HEK293T (cell line): Measurements from ENCODE around the gene MAP2K7.

Experiments
- CTCF ChIA-PET: fragments of 350-600 bp; formaldehyde crosslinking; extraction: SDS; loops from one replicate; lab custom pipeline; 2021; ENCODE audit warnings: antibody characterized with exemption, inconsistent platforms; lab: Yijun Ruan, JAX
- POLR2A ChIA-PET: fragments of 350-600 bp; formaldehyde crosslinking; extraction: SDS; loops from one replicate; lab custom pipeline; 2020; ENCODE audit warnings: antibody characterized with exemption, inconsistent platforms; lab: Yijun Ruan, JAX
- DNase-seq: peaks from one replicate; pipeline ENCODE4 v3.0.0; 2012; ENCODE audit warnings: mixed read lengths; ENCODE audit errors: extremely low spot score
- ARNT ChIP-seq: fragments of 450-650 bp; IDR thresholded peaks from 2 replicates; pipeline ENCODE4 v1.6.1; 2017; ENCODE audit warnings: mild to moderate bottlenecking
- BHLHE40 ChIP-seq: fragments of 450-650 bp; IDR thresholded peaks from 2 replicates; pipeline ENCODE4 v1.6.1; 2016; ENCODE audit warnings: mild to moderate bottlenecking, moderate library complexity, borderline replicate concordance
- CTBP1 ChIP-seq: fragments of 450-650 bp; IDR thresholded peaks from 2 replicates; pipeline ENCODE4 v1.6.1; 2016; ENCODE audit warnings: borderline replicate concordance
- ELF4 ChIP-seq: fragments of 450-650 bp; IDR thresholded peaks from 2 replicates; pipeline ENCODE4 v1.6.1; 2017; ENCODE audit warnings: antibody characterized with exemption
- FOXA1 ChIP-seq: fragments of 450-650 bp; IDR thresholded peaks from 2 replicates; pipeline ENCODE4 v1.6.1; 2016; ENCODE audit warnings: mild to moderate bottlenecking
- FOXK2 ChIP-seq: fragments of 450-650 bp; IDR thresholded peaks from 2 replicates; pipeline ENCODE4 v1.6.1; 2016; ENCODE audit warnings: mild to moderate bottlenecking
- FOXM1 ChIP-seq: fragments of 450-650 bp; IDR thresholded peaks from 2 replicates; pipeline ENCODE4 v1.6.1; 2017; ENCODE audit warnings: mild to moderate bottlenecking, borderline replicate concordance
- HDGF ChIP-seq: fragments of 450-650 bp; IDR thresholded peaks from 2 replicates; pipeline ENCODE4 v1.6.1; 2017; ENCODE audit warnings: antibody characterized with exemption, borderline replicate concordance
- L3MBTL2 ChIP-seq: fragments of 450-650 bp; conservative IDR thresholded peaks from 2 replicates; pipeline ENCODE4 v1.6.1; 2016; ENCODE audit warnings: mild to moderate bottlenecking
- LEF1 ChIP-seq: fragments of 450-650 bp; IDR thresholded peaks from 2 replicates; pipeline ENCODE4 v1.6.1; 2017; ENCODE audit warnings: mild to moderate bottlenecking, borderline replicate concordance
- NFRKB ChIP-seq: fragments of 450-650 bp; IDR thresholded peaks from 2 replicates; pipeline ENCODE4 v1.6.1; 2016; ENCODE audit warnings: mild to moderate bottlenecking, moderate library complexity
- PKNOX1 ChIP-seq: fragments of 450-650 bp; IDR thresholded peaks from 2 replicates; pipeline ENCODE4 v1.6.1; 2016
- SP1 ChIP-seq: fragments of 450-650 bp; IDR thresholded peaks from 2 replicates; pipeline ENCODE4 v1.6.1; 2017
- SUZ12 ChIP-seq: fragments of 450-650 bp; IDR thresholded peaks from 2 replicates; pipeline ENCODE4 v1.6.1; 2016; ENCODE audit warnings: mild to moderate bottlenecking
- TARDBP ChIP-seq: fragments of 450-650 bp; IDR thresholded peaks from 2 replicates; pipeline ENCODE4 v1.6.1; 2016
- ZNF384 ChIP-seq: fragments of 450-650 bp; IDR thresholded peaks from 2 replicates; pipeline ENCODE4 v1.6.1; 2016

MAP2K7 gene

GRCh38 chr19:7870571-7871436 lies 32.9 kb upstream of the MAP2K7 start:
- DNase-seq = peak; percentile 72
- TF ChIP-seq ELF4 (no peak), SP1 (0 out of 2 replicates have a peak, but pooled peaks have one; percentile 24)
- CTCF ChIA-PET = no interaction called here
- POLR2A ChIA-PET = no interaction called here

GRCh38 chr19:7871437-7872305 lies 32.0 kb upstream of the MAP2K7 start:
- peak; percentile 79 for DNase-seq
- ChIA-PET POLR2A (interaction anchor here (0.6 to 1.2 kb wide), 3 partner anchors 16 to 32 kb away, joined by 3 to 4 read pairs (median 4); partner anchors contain the start of genes LRRC8E and MAP2K7), CTCF (no interaction called here)
- no peak for TF ChIP-seq FOXK2
- TF ChIP-seq PKNOX1 = peak; percentile 80
- TF ChIP-seq CTBP1 = no peak
- TF ChIP-seq LEF1 = no peak
- peak; percentile 59 for TF ChIP-seq SP1

- no peak for TF ChIP-seq TARDBP
- no peak for TF ChIP-seq FOXM1
- TF ChIP-seq HDGF = no peak
- no peak for TF ChIP-seq BHLHE40
- no peak for TF ChIP-seq LEF1
- TF ChIP-seq L3MBTL2 = no peak
- TF ChIP-seq CTBP1 = no peak
- no peak for TF ChIP-seq PKNOX1
- no peak for TF ChIP-seq NFRKB
- TF ChIP-seq SP1 = no peak
- TF ChIP-seq ARNT = no peak
- TF ChIP-seq FOXK2 = no peak
- no peak for TF ChIP-seq ELF4
- no peak for TF ChIP-seq FOXA1
- no peak for TF ChIP-seq ZNF384
- no peak for TF ChIP-seq SUZ12
- POLR2A ChIA-PET = interaction anchor here (0.6 to 1.2 kb wide), 3 partner anchors 16 to 31 kb away, joined by 3 to 4 read pairs (median 4); partner anchors contain the start of genes LRRC8E and MAP2K7
- CTCF ChIA-PET = no interaction called here
- DNase-seq = no peak
These were observed 31.1 kb upstream of the MAP2K7 start for GRCh38 chr19:7872306-7873204.

GRCh38 chr19:7873304-7874075 lies 30.2 kb upstream of the MAP2K7 start:
- POLR2A ChIA-PET = no interaction called here
- TF ChIP-seq SP1 (no peak), L3MBTL2 (no peak), SUZ12 (no peak), LEF1 (no peak), FOXA1 (no peak), HDGF (no peak), FOXK2 (no peak), ELF4 (no peak), PKNOX1 (no peak), ZNF384 (no peak), NFRKB (no peak), FOXM1 (no peak), BHLHE40 (no peak), CTBP1 (no peak), ARNT (no peak), TARDBP (no peak)
- DNase-seq = no peak
- CTCF ChIA-PET = no interaction called here
